Calu3 (cell line): ENCODE measurements around the gene ECM1. TPM values are rescaled to one million over a fixed set of nuclear protein-coding genes. Genes with fewer than 3 reads are reported as not detected.

Experiments used
- BruUV-seq: library from RNA; stranded (reverse); fragments of 400-500 nt; replicated peaks from 2 replicates; lab custom pipeline; 2021; lab: Mats Ljungman, UMichigan
- CTCF ChIA-PET: fragments of 300-600 bp; sonication (Branson Sonifier 250); formaldehyde crosslinking; loops from one replicate; lab custom pipeline; 2022; ENCODE audit warnings: antibody characterized with exemption; lab: Charles Lee
- DNase-seq: peaks from one replicate; pipeline ENCODE4 v3.0.0; 2022
- H3K27ac Mint-ChIP-seq: one replicate; pipeline ENCODE4 v1.8.0; 2022; ENCODE audit warnings: mixed read lengths; ENCODE audit not compliant: unreplicated experiment
- H3K27me3 Mint-ChIP-seq: one replicate; pipeline ENCODE4 v1.8.0; 2022; ENCODE audit warnings: mixed read lengths; ENCODE audit not compliant: unreplicated experiment
- H3K36me3 Mint-ChIP-seq: one replicate; pipeline ENCODE4 v1.8.0; 2022; ENCODE audit warnings: mild to moderate bottlenecking, moderate library complexity, mixed read lengths; ENCODE audit not compliant: insufficient read depth, unreplicated experiment
- H3K4me1 Mint-ChIP-seq: one replicate; pipeline ENCODE4 v1.8.0; 2022; ENCODE audit warnings: mild to moderate bottlenecking, low read depth, mixed read lengths; ENCODE audit not compliant: unreplicated experiment
- H3K4me3 Mint-ChIP-seq: one replicate; pipeline ENCODE4 v1.8.0; 2022; ENCODE audit warnings: mild to moderate bottlenecking, low read depth, moderate library complexity, mixed read lengths; ENCODE audit not compliant: unreplicated experiment
- H3K9me3 Mint-ChIP-seq: one replicate; pipeline ENCODE4 v1.8.0; 2022; ENCODE audit warnings: low read depth, mixed read lengths; ENCODE audit not compliant: unreplicated experiment
- intact Hi-C: fragments of 100-400 bp; cut with micrococcal nuclease; formaldehyde crosslinking; loops from one replicate; pipeline ENCODE4 v1.10.0; 2022; ENCODE audit not compliant: unreplicated experiment
- total RNA-seq: library from RNA; stranded (reverse); gene quantifications from 2 replicates; pipeline ENCODE4 v1.2.3, GENCODE V29; 2022
- TF ChIP-seq, protein P1 (sequence below): fragments of 200-600 bp; IDR thresholded peaks from one replicate; pipeline ENCODE4 v1.8.0; 2022; ENCODE audit warnings: antibody characterized with exemption; ENCODE audit not compliant: unreplicated experiment

The ECM1 gene
- total RNA-seq, 1 experiment from 2014 or later: 1.6 TPM

DNA sequence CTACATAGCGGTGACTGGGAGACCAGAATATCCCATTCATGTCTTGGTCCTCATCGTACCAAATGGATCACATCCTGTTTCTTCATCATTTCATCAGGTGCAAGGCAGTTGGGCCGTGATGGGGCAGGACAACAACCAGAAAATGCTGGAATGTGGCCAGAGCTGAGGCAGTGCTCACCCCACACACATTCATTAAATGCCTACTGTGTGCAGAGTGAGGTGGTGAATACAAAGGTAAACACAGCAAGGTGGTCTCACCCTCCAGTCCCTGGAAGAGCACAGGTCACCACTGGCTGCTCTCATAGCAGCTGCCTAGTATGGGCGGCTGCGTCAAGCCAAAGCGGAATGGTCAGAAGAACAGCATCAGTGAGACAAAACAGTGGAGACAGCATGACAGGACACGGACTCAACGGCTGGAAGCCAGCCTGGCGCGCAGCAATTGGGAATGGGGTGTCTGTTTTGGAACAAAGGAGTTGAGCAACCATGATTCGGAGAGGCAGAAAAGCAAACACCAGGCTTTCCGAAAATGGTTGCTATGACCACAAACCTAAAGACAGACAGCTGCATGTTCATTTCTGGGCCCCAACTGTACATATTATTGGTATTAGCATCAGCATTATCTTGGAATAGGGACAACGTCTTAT, 35.7 kb downstream of the ECM1 start:
- Mint-ChIP-seq H3K27ac (no peak overlapping the region), H3K9me3 (no peaks in the 10 kb centered on the region), H3K36me3 (peaks cover 30% of the 10 kb centered on the region), H3K4me1 (no peaks in the 10 kb centered on the region), H3K4me3 (no peak overlapping the region), H3K27me3 (no peaks in the 10 kb centered on the region)
- intact Hi-C loops: no loop called here
- TF ChIP-seq, protein P1, sequence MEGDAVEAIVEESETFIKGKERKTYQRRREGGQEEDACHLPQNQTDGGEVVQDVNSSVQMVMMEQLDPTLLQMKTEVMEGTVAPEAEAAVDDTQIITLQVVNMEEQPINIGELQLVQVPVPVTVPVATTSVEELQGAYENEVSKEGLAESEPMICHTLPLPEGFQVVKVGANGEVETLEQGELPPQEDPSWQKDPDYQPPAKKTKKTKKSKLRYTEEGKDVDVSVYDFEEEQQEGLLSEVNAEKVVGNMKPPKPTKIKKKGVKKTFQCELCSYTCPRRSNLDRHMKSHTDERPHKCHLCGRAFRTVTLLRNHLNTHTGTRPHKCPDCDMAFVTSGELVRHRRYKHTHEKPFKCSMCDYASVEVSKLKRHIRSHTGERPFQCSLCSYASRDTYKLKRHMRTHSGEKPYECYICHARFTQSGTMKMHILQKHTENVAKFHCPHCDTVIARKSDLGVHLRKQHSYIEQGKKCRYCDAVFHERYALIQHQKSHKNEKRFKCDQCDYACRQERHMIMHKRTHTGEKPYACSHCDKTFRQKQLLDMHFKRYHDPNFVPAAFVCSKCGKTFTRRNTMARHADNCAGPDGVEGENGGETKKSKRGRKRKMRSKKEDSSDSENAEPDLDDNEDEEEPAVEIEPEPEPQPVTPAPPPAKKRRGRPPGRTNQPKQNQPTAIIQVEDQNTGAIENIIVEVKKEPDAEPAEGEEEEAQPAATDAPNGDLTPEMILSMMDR: no peak
- DNase-seq: no peak
- BruUV-seq: no TSS peak
- CTCF ChIA-PET: interaction anchor here (0.7 kb wide), 1 partner anchor 61 kb away, joined by 3 read pairs; no protein-coding TSS in a partner anchor

DNA sequence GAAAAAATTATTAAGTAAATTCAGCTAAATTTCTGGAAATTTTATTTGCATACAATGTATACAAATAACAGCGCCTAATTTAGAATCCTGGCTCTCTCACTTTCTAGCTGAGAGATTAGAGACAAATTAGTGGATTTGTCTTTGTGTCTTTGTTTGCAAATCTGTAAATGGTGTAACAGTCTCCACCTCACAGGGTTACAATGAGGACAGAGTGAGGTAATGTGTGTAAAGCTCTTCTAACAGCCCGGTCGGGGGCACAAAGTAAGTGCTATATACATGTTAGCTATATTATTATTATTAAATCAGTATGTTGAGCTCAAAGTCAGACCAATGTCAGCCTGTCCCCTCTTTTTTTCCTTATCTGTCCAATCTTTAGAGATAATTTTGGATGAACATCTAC, 36.3 kb downstream of the ECM1 start:
- H3K27me3 Mint-ChIP-seq: peaks cover 2% of the 10 kb centered on the region
- no peak overlapping the region for H3K27ac Mint-ChIP-seq
- no peak overlapping the region for H3K4me3 Mint-ChIP-seq
- no peaks in the 10 kb centered on the region for H3K4me1 Mint-ChIP-seq
- H3K9me3 Mint-ChIP-seq: no peaks in the 10 kb centered on the region
- BruUV-seq: no TSS peak
- no peak for DNase-seq
- TF ChIP-seq, protein P1: no peak
- CTCF ChIA-PET: interaction anchor here (0.5 kb wide), 1 partner anchor 876 kb away, joined by 3 read pairs; no protein-coding TSS in a partner anchor
- intact Hi-C loops: no loop called here
- peaks cover 36% of the 10 kb centered on the region for H3K36me3 Mint-ChIP-seq

DNA sequence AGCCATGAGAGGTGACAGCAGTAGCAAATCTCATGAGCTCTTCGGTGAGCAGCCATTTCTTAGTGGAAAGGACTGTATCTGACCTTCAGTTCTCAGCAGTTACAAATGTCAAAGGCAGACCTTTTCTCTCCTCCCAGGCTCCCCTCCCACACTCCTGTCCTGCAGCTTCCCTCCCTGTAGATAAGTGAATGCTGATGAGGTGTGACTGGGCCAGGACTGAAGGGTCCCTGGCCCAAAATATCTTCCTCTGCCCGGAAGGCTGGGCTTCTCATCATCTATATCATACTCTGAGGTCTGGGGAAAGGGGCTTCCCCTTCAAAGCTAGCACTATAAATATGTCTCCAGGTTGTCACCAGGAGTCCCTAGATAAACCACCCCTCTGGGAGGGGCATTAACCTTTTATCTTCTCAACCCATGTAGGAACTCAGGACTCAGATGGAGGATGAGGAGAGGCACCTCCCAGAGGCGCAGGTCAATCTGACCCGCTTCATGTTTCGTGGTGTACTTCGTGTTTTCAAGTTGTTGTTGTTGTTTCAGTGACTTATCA, 37.6 kb downstream of the ECM1 start:
- Mint-ChIP-seq H3K4me1 (peaks cover 9% of the 10 kb centered on the region), H3K27ac (no peak overlapping the region), H3K27me3 (peaks cover 14% of the 10 kb centered on the region), H3K36me3 (peaks cover 50% of the 10 kb centered on the region), H3K9me3 (no peaks in the 10 kb centered on the region), H3K4me3 (no peak overlapping the region)
- intact Hi-C loops: loop anchor here (5.0 kb wide), 2 partner anchors 58 to 83 kb away; partner anchors contain the start of gene TARS2
- CTCF ChIA-PET: interaction anchor here (0.5 to 0.7 kb wide), 2 partner anchors 21 to 63 kb away, joined by 5 to 11 read pairs; no protein-coding TSS in a partner anchor
- no TSS peak for BruUV-seq
- TF ChIP-seq, protein P1: no peak
- DNase-seq: no peak

DNA sequence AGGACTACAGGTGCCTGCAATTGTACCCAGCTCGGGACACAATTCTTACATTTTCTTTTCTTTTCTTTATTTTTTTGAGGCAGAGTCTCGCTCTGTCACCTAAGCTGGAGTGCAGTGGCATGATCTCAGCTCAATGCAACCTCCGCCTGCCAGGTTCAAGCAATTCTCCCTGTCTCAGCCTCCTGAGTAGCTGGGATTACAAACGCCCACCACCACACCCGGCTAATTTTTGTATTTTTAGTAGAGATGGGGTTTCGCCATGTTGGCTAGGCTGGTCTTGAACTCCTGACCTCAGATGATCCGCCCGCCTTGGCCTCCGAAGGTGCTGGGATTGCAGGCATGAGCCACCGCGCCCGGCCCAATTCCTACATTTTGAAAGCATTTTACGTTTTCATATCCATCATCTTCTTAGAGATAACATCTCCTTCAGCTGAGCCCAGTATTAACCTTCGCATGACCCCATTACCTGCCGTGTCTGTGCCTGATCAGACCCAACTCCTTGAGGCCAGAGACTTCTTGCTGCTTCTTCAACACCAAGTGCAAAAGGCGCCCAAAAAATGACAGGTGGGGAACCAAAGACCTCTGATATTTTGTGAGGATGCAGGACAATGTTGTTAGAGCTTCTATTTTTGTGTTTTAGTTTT, 38.5 kb downstream of the ECM1 start:
- no peak overlapping the region for H3K4me3 Mint-ChIP-seq
- CTCF ChIA-PET: interaction anchor here (0.5 kb wide), 1 partner anchor 60 kb away, joined by 5 read pairs; no protein-coding TSS in a partner anchor
- TF ChIP-seq, protein P1: no peak
- H3K36me3 Mint-ChIP-seq: peaks cover 56% of the 10 kb centered on the region
- peaks cover 14% of the 10 kb centered on the region for H3K27me3 Mint-ChIP-seq
- no TSS peak for BruUV-seq
- no peak for DNase-seq
- H3K4me1 Mint-ChIP-seq: peaks cover 9% of the 10 kb centered on the region
- peak overlapping the region; percentile 42 for H3K27ac Mint-ChIP-seq
- intact Hi-C loops: loop anchor here (5.0 kb wide), 2 partner anchors 59 to 84 kb away; partner anchors contain the start of gene TARS2
- no peaks in the 10 kb centered on the region for H3K9me3 Mint-ChIP-seq
